ENCODE measurements around the gene KCTD20. TPM values are rescaled to one million over a fixed set of nuclear protein-coding genes. Genes with fewer than 3 reads are reported as not detected.
A peak's percentile ranks its signal among the peaks of the same experiment; 100 is the strongest.

The KCTD20 gene
- total and polyA plus RNA-seq, 9 of the 15 experiments (the other 6 are each of a cell fraction or from before 2014, with no cell fraction given) = 28.9 to 160 (median 70.6) TPM

- 0 out of 2 replicates have a peak, but pooled peaks cover 5% of the 10 kb centered on the region for H3K9me3 ChIP-seq (replicated peaks; ENCODE audit: control insufficient read depth, insufficient read depth, low read depth, low read length)
- peak; percentile 73 for FAIRE-seq
- in situ Hi-C loops (cut with MboI) = no loop called here
- peak overlapping the region; percentile 81 for H2AFZ ChIP-seq (ENCODE audit: low read depth, low read length)
- no peaks in the 10 kb centered on the region for H3K27me3 ChIP-seq (ENCODE audit: control insufficient read depth in 2 of 2, insufficient read depth in 2 of 2, low read length in 2 of 2)
- ATAC-seq = peak; percentile 63
- ChIA-PET POLR2A (interaction anchor here (0.6 to 2.4 kb wide), 11 partner anchors 9 to 310 kb away, joined by 3 to 11 read pairs (median 4); no protein-coding TSS in a partner anchor), CTCF (ENCODE audit: low intra/inter-chr PET ratio) (interaction anchor here (0.6 to 1.5 kb wide), 3 partner anchors 21 to 139 kb away, joined by 3 to 7 read pairs (median 3); no protein-coding TSS in a partner anchor)
- TSS peak; percentile 53 for BruUV-seq (replicated peaks)
- peak overlapping the region; percentile 90 for H3K4me2 ChIP-seq (ENCODE audit: insufficient read depth, low read length)
- peaks cover 65% of the 10 kb centered on the region for H3K79me2 ChIP-seq (ENCODE audit: control insufficient read depth, insufficient read depth, low read length)
- H3K9ac ChIP-seq (ENCODE audit: insufficient read depth in 1 of 2, low read depth in 2 of 2, low read length in 2 of 2) = peak overlapping the region; percentile 89 to 100
- H3K27ac ChIP-seq (ENCODE audit: extremely low read depth, low read depth, low read length) = peak overlapping the region; percentile 89
- WGBS (ENCODE audit: insufficient coverage, low coverage, missing lambda C conversion rate) = 1% methylated on average over 18 of the region's 18 CpGs
- 0 out of 2 replicates have a peak, but pooled peaks cover 5% of the 10 kb centered on the region for H4K20me1 ChIP-seq (replicated peaks; ENCODE audit: control insufficient read depth, insufficient read depth, low read length)
- no peaks in the 10 kb centered on the region for H3K9me1 ChIP-seq (ENCODE audit: control insufficient read depth, insufficient read depth, low read length)
- DNase-seq (ENCODE audit: extremely low read depth in 1 of 4, low spot score in 3 of 4) = peak; percentile 45 to 75 (median 58)
- peaks cover 24% of the 10 kb centered on the region; the same call in 2 of the 3 replicates for H3K36me3 ChIP-seq (ENCODE audit: control insufficient read depth, insufficient read depth, low read length)
- H3K4me1 ChIP-seq (replicated peaks in 1 of 2; ENCODE audit: control insufficient read depth in 2 of 2, insufficient read depth in 2 of 2, low read length in 2 of 2) = peaks cover 20 to 31% of the 10 kb centered on the region in 2 experiments
- peak overlapping the region; percentile 91 for H3K4me3 ChIP-seq
- intact Hi-C loops (cut with micrococcal nuclease) = loop anchor here (5.0 kb wide), 3 partner anchors 34 to 149 kb away; partner anchors contain the start of genes SRSF3 and STK38
- no peak for TF ChIP-seq RBFOX2 (IDR thresholded peaks at IDR 0.05; ENCODE audit: low read depth, low read length)
- TF ChIP-seq SP2 (IDR thresholded peaks at IDR 0.05; ENCODE audit: extremely low read depth, low read depth, low read length, poor library complexity, severe bottlenecking) = no peak
- TF ChIP-seq CREB3L1 (IDR thresholded peaks at IDR 0.05; ENCODE audit: borderline replicate concordance, low read depth) = 0 out of 2 replicates have a peak, but pooled peaks have one; percentile 3
- TF ChIP-seq TRIM24 (IDR thresholded peaks at IDR 0.05) = no peak
- peak; percentile 48 for TF ChIP-seq CTBP1 (IDR thresholded peaks at IDR 0.05; ENCODE audit: borderline replicate concordance)
- no peak for TF ChIP-seq PURB (CRISPR knock-in tag; IDR thresholded peaks at IDR 0.05; ENCODE audit: low read depth)
- TF ChIP-seq MYBL2 (IDR thresholded peaks at IDR 0.05; ENCODE audit: low read depth) = 0 out of 2 replicates have a peak, but pooled peaks have one; percentile 28
- TF ChIP-seq MYBL2 (CRISPR knock-in tag; IDR thresholded peaks at IDR 0.05; ENCODE audit: borderline replicate concordance) = no peak
- TF ChIP-seq, protein P1, sequence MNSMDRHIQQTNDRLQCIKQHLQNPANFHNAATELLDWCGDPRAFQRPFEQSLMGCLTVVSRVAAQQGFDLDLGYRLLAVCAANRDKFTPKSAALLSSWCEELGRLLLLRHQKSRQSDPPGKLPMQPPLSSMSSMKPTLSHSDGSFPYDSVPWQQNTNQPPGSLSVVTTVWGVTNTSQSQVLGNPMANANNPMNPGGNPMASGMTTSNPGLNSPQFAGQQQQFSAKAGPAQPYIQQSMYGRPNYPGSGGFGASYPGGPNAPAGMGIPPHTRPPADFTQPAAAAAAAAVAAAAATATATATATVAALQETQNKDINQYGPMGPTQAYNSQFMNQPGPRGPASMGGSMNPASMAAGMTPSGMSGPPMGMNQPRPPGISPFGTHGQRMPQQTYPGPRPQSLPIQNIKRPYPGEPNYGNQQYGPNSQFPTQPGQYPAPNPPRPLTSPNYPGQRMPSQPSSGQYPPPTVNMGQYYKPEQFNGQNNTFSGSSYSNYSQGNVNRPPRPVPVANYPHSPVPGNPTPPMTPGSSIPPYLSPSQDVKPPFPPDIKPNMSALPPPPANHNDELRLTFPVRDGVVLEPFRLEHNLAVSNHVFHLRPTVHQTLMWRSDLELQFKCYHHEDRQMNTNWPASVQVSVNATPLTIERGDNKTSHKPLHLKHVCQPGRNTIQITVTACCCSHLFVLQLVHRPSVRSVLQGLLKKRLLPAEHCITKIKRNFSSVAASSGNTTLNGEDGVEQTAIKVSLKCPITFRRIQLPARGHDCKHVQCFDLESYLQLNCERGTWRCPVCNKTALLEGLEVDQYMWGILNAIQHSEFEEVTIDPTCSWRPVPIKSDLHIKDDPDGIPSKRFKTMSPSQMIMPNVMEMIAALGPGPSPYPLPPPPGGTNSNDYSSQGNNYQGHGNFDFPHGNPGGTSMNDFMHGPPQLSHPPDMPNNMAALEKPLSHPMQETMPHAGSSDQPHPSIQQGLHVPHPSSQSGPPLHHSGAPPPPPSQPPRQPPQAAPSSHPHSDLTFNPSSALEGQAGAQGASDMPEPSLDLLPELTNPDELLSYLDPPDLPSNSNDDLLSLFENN (IDR thresholded peaks at IDR 0.05; ENCODE audit: low read depth in 2 of 2, low read length in 2 of 2) = no peak
- no peak for TF ChIP-seq EHMT2 (IDR thresholded peaks at IDR 0.05)
- TF ChIP-seq ATF4 (CRISPR knock-in tag; IDR thresholded peaks at IDR 0.05) = no peak
- no peak for TF ChIP-seq BACH1 (tag; IDR thresholded peaks at IDR 0.05)
- no peak for TF ChIP-seq TARDBP (IDR thresholded peaks at IDR 0.05)
- TF ChIP-seq TAF9B (IDR thresholded peaks at IDR 0.05; ENCODE audit: partially characterized antibody) = no peak
Measured at GRCh38 chr6:36443471-36444428, 950 bp downstream of the KCTD20 start.
